ENCODE results near the gene SNRNP70.
"Not testable (repeated sequence)": the region's sequence is repeated elsewhere in the genome, so short reads cannot be mapped to it uniquely, and the experiment has no call there.

SNRNP70 gene

DNA sequence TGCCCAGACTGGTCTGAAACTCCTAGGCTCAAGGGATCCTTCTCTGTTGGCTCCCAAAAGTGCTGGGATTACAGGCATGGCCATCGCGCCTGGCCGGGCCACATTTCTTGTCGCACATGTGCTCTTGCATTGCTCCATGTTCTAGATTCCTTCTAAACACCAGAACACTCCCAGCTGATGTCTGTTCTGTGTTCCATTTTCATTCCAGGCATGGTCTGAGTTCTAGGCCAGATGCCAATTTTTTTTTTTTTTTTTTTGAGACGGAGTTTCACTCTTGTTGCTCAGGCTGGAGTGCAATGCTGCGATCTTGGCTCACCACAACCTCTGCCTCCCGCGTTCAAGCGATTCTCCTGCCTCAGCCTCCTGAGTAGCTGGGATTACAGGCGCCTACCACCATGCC is 36.6 kb downstream of the SNRNP70 start:
- DNase-seq: not testable (repeated sequence)

DNA sequence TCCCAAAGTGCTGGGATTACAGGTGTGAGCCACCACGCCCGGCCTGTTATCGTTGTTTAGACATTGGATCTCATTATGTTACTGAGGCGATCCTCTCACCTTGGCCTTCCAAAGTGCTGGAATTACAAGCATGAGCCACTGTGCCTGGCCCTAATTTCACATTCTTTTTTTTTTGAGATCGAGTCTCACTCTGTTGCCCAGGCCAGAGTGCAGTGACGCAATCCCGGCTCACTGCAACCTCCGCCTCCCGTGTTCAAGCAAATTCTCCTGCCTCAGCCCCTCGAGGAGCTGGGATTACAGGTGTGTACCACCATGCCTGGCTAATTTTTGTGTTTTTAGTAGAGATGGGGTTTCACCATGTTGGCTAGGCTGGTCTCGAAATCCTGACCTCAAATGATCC is 38.0 kb downstream of the SNRNP70 start:
- not testable (repeated sequence) for DNase-seq

DNA sequence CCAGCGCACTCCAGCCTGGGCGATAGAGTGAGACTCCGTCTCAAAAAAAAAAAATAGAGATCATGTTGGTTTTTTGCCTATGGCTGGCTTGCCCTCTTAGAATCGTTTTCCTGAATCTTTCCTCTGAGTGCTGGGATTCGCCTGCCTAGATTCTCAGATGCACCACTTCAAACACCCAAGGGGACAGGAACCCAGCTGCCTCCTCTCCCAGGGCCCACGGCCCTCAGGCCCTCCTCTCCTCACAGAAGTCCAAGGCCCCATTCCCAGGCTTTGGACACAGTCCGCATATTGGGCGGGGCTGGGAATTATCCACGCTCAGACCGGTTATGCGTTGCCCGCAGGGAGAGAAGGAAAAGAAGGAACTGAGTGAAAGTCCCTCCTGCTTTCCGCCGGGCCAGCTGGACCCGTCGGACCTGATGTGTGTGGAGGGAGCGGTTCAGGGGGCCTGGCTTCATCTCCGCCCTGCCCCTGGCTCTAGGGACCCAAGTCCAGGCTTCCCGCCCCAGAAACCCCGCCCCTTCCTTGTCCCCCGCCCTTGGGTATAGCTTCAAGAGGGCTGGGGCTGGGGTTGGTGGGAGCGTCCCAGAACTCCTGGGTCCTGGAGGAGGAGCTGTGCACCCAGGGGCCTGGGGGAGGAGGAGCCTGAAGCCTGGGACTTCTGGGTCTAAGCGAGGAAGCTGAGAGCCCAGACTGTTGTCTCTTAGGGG is 39.9 kb downstream of the SNRNP70 start:
- DNase-seq: no peak

DNA sequence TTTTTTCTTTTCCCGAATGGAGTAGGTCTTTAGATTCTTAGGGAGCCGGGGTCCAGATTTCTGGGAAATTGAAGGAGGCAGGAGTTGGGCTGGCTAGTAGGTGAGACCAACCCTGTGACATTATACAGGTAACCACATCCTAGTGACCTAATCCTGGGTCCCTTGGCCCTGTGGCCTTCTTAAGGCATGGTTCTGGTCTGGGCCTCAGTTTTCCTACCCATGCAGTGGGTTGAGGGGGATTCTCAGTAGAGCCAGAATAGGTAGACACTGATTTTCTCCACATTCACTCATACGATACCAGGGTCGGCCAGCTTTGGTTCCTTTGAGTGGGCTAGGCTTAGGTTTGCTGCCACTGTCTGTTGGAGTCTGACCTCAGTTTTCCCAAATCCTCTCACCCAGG is 41.3 kb downstream of the SNRNP70 start:
- no peak for DNase-seq

DNA sequence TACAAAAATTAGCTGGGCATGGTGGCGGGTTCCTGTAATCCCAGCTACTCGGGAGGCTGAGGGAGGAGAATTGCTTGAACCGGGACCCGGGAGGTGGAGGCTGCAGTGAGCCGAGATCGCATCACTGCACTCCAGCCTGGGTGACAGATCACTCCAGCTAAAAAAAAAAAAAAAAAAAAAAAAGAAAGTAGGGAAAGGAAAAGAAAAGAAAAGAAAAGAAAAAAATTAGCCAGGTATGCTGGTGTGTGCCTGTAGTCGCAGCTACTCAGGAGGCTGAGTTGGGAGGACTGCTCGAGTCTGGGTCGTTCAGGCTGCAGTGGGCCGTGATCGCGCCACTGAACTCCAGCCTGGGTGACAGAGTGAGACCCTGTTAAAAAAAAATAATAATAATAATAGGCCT is 42.0 kb downstream of the SNRNP70 start:
- not testable (repeated sequence) for DNase-seq

DNA sequence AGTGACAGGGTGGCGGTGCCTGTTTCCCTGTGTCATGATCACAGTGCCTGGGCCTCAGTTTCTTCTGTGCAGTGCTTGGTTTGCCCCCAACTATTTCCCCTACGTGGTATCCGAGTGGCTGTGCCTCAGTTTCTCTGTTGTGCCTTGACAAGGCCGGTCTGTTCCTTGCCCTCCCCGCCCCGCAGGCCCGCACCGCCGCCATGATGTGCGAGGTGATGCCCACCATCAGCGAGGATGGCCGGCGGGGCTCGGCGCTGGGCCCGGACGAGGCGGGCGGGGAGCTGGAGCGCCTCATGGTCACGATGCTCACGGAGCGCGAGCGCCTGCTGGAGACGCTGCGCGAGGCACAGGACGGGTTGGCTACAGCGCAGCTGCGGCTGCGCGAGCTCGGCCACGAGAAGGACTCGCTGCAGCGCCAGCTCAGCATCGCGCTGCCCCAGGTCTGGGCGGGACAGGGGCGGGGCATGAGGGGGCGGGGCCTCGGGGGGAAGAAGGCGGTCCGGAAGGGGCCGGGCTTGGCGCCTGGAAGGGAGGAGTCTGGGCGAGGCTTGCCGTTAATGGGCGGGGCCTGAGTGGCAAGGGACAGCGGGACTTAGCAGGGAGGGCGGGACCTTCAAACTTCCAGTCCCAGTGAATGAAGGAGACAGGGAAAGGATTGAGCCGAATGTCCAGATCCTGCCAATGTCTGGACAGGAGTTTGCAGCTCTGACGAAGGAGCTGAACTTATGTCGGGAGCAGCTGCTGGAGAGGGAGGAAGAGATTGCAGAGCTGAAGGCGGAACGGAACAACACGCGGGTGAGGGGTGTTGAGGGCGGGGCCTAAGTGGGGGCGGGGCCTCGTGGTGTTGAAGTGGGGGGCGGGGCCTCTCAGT is 42.7 kb downstream of the SNRNP70 start:
- DNase-seq: peak; percentile 97

DNA sequence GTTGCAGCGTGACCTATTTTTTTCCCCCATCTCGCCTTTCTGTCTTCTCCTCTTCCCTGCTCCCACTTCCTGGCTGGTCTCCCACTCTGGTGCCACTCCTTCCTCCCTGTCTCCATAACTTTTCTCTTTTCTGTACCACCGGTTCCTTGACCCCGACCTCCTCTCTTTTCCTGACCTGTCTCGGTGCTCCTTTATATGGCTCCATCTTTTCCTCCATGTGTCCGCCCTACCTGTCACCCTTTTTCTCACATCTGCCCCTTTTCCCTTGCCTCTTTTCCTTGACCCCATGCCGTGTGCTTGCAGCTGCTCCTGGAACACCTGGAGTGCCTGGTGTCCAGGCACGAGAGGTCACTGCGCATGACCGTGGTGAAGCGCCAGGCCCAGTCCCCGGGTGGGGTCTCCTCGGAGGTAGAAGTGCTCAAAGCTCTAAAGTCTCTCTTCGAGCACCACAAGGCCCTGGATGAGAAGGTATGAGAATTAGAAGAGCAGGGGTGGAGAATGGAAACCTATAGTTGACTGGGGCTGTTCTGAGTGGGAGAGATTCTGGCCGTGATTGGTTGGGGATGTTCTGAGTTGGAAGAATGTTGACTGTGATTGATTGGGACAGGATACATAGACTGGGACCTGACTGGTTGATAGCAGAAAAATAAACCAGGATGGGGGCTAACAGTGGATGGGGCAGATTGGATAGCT is 43.4 kb downstream of the SNRNP70 start:
- no peak for DNase-seq

DNA sequence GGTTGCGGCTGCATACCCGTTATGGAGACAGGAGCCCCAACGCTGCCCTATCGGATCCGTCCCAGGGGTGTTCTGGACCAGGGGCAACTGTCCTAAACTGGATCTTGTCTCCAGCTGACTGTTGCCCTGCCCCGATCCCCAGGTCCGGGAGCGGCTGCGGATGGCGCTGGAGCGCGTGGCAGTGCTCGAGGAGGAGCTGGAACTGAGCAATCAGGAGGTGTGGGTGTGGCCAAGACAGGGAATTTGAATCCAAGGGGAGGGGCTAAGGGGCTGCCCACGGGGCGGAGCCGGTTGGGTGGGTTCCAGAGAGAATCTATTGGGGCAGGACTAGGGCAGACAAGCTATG is 44.0 kb downstream of the SNRNP70 start:
- peak; percentile 49 for DNase-seq

DNA sequence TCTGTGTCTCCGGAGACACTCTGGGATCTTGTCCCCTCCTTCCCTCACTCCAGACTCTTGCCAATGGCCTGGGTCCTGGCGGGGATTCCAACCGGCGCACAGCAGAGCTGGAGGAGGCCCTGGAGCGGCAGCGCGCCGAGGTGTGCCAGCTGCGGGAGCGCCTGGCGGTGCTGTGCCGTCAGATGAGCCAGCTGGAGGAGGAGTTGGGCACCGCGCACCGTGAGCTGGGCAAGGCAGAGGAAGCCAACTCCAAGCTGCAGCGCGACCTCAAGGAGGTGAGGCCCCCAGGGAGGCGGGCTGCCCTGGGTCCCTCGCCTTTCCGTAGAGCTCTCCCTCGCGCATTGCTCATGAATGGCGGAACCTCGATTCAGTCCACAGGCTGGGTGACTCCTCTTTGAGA is 45.1 kb downstream of the SNRNP70 start:
- no peak for DNase-seq

DNA sequence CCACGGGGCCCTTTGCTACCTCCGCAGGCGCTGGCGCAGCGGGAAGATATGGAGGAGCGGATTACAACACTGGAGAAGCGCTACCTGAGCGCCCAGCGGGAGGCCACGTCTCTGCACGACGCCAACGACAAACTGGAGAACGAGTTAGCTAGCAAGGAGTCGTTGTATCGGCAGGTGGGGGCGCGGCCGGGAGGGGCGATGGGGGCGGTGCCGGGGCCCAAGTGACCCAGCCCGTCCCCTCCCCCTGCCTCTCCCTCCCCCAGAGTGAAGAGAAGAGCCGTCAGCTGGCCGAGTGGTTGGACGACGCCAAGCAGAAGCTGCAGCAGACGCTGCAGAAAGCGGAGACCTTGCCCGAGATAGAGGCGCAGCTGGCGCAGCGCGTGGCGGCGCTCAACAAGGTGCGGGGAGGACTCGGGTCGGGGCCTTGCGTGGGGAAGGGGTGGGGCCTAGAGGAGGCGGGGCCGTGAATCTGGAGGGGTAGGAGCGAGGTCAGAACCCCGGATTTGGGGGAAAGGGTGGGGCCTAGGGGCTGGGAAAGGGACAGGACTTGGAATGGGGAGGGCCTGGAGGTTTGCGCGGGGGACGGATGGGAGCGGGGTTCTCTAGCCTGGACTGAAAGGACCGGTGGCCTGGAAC is 47.8 kb downstream of the SNRNP70 start:
- DNase-seq: no peak

DNA sequence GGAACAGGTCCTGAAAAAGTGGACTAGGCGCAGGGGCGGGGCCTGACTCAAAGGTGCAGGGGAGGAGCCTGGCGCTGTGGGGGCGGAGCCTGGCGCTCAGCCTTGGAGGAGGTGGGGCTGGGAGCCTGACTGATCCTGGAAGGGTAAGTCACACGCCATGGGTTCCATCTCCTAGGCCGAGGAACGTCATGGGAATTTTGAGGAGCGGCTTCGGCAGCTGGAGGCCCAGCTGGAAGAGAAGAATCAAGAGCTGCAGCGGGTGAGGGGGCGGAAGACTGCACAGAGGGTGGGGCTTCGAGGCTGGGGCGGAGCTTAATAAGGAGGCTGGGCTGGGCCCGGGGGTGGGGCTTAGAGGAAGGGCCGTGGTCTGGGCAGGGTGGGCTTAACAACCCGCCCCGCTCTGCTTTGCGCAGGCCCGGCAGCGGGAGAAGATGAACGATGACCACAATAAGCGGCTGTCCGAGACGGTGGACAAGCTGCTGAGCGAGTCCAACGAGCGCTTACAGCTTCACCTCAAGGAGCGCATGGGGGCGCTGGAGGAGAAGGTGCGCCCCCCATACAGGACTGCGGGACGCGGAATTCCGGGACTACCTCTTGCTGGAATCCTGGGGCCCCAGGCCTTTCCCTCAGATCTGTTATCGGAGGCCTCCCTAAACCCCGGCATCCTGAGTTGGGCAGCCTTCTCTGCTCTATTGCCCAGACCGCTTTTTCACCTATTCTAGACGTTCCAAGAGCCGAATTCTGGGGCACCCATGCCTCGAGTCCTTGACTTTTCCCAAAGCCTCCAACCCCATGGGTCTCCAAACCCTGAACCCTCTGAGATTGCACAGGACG is 48.6 kb downstream of the SNRNP70 start:
- DNase-seq: peak; percentile 56

DNA sequence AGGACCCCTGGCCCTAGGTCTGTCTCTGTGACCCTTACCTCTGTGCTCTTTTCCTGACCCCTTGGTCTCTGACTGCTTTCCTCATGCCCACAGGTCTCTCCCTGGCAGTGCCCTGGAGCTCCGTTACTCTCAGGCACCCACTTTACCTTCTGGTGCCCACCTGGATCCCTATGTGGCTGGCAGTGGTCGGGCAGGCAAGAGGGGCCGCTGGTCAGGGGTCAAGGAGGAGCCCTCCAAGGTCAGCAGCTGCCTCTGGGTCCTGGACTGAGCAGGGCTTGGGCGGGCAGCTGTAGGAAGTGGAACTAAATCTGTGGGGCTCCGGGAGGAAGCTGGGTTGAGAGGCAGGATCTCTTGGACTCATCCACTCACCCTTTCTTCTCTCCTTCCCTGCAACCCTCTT is 50.4 kb downstream of the SNRNP70 start:
- DNase-seq: no peak

DNA sequence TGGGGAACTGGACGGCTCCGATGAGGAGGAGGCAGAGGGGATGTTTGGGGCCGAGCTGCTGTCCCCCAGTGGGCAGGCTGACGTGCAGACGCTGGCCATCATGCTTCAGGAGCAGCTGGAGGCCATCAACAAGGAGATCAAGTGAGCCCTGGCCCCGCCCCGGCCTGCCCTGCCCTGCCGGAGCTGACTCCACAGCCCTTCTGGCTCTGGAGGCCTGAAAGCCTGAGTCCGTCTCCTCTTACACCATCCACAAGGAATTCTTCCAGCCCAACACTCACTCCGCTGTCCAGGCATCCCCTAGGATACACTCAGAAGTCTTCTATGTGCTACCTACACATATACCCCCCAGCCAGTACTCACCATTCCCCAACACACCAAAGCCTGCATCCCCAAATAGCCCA is 51.5 kb downstream of the SNRNP70 start:
- no peak for DNase-seq

DNA sequence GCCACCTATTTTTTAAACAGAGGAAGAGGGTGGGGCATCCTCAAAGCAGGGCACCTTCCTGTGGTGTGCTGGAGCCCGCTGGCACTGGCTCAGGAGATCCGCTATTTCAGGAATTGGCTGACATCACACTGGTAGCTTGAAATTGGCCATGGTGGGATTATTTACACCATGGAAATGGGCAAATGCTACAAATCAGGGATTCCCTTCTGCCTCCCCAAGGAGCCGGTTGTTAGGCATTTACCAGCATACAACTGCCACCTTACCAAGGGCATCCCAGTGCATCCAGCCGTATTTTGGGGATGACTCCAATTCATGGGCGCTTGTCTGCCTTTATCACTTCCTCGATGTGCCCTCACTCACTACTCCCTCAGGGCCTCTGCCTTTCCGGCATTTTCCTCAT is 55.7 kb downstream of the SNRNP70 start:
- no peak for DNase-seq

DNA sequence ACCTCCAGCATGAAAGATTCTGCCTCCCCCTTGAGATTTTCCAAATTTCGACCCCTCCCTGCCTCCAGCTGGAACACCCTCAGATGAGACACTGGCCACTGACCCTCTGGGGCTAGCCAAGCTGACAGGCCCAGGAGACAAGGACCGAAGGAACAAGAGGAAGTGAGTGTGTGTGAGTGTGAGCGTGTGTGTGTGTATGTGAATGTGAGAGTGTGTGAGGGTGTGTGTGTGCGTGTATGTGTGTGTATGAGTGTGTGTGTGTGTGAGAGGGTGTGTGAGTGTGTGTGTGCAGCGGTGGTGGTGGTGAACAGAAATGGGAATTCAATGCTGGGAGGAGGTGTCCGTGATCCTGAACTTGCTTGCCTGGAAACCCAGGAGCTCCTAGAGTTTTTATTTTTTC is 56.1 kb downstream of the SNRNP70 start:
- DNase-seq: no peak

DNA sequence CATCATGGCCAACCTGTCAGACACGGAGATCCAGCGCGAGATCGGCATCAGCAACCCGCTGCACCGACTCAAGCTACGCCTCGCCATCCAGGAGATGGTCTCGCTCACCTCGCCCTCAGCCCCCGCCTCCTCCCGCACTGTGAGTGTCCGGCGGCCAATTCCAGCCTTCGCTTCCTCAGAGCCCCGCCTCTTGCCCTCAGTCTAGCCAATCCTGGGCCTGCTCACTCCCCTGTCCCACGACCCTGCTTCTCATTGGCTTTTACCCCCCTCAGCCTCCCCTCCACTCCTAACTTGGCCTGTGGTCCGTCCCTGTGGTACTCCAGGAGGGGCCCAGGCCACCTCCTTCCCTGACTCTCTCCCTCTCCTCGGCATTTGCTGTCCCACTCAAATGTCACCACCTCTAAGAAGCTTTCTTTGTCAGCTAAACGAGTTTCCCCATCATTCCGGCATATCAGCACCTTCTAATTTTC is 57.6 kb downstream of the SNRNP70 start:
- DNase-seq: peak; percentile 93

DNA sequence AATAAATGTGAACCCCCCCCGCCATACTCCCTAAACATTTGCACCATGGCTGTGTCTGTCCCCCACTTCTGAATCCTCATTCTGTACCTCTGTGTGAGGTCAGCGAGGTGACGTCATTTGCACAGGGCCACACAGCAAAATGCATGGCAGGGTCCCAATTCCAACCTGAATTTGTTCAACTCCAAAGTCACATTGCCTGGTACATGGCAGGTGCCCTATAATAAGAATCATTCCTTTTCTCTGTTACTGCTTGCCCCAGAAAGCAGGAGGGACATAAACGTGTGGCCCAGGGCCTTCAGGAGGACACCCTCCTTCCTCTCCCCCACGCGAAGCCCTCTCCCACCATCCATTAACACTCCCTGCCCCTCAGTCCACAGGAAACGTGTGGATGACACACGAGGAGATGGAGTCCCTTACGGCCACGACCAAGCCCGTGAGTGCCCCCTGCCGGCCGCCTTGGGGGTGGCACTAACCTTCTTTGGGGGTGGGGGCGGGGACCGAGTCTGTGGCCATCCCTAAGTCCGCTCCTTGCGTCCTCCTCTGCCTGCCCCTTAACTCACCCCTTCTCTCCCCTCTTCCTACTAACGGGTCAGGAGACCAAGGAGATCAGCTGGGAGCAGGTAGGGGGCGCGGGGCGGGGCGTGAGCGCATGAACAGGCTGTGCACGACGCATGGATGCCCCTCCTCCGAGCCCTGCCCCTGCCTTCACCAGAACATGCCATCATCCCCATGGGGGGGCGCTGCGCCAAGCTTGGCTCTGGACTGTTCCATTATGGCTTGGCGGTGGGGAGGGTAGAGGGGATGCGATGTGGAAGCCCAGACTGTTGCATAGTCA is 60.5 kb downstream of the SNRNP70 start:
- peak; percentile 82 for DNase-seq

DNA sequence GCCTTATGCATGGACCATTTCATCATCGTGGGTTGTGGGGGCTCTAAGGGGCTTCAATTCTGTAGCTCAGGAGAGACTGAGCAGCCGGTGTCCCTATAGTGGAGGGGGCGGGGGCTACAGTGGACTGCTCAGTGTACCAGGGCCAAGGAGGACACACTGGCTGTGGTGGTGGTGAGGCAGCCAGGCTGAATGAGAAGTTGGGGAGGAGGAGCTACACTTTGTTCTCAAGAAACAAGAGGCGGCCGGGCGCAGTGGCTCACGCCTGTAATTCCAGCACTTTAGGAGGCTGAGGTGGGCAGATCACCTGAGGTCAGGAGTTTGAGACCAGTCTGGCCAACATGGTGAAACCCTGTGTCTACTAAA is 61.1 kb downstream of the SNRNP70 start:
- peak; percentile 41 for DNase-seq

DNA sequence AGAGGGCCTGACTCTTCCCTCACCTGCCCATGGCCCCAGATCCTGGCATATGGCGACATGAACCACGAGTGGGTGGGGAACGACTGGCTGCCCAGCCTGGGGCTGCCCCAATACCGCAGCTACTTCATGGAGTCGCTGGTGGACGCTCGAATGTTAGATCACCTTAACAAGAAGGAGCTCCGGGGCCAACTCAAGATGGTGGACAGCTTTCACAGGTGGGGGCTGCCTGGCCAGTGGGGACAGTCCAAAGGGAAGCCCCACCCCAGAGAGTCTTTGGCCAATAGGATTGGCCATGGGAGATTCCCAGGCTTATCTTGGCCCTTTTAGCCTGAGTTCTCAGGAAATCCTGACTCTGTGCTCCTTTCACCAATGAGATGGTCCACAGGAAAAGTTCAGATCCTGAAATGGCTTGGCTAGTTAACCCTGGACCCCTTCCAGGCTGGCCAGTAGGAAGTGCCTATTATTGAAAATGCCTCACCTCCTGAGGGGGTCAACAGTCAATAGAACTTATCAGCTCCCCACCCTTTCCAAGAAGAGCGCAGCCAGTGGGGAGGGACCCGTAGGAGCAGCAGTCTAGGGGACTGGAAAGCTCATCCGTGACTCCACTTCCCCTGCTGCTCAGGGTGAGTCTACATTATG is 62.9 kb downstream of the SNRNP70 start:
- DNase-seq: no peak

DNA sequence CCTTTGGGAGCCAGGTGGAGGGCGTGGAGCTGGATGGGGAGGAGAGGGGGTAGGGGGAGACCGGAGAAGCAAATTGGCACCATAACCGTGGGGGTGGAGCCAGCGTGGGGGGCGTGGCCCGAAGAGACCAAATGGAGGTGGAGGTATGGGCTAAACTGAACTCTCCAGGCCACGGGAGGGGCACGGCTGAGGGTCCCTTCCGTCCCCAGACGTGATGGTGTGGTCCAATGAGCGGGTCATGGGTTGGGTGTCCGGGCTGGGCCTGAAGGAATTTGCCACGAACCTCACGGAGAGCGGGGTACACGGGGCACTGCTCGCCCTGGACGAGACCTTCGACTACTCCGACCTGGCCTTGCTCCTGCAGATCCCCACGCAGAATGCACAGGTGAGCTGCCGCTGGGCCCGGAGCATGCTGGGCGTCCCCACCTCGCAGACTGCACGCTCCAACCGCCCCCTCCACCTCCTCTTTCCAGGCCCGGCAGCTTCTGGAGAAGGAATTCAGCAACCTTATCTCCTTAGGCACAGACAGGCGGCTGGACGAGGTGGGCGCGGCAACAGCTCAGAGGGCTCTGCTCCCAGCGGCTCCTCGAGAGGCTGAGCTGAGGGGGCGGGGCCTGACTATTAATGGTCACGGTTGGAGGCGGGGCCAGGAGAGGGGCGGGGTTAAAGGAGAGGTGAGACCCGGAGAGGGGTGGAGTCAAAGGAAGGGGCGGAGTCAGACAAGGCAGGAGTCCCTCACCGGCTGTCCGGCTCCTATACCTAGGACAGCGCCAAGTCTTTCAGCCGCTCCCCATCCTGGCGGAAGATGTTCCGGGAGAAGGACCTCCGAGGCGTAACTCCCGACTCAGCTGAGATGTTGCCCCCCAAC is 63.8 kb downstream of the SNRNP70 start:
- peak; percentile 94 for DNase-seq
